ENCODE measurements around the gene DNM3.

- TF ChIP-seq, protein P1, sequence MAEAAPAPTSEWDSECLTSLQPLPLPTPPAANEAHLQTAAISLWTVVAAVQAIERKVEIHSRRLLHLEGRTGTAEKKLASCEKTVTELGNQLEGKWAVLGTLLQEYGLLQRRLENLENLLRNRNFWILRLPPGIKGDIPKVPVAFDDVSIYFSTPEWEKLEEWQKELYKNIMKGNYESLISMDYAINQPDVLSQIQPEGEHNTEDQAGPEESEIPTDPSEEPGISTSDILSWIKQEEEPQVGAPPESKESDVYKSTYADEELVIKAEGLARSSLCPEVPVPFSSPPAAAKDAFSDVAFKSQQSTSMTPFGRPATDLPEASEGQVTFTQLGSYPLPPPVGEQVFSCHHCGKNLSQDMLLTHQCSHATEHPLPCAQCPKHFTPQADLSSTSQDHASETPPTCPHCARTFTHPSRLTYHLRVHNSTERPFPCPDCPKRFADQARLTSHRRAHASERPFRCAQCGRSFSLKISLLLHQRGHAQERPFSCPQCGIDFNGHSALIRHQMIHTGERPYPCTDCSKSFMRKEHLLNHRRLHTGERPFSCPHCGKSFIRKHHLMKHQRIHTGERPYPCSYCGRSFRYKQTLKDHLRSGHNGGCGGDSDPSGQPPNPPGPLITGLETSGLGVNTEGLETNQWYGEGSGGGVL (tag by site-specific recombination; IDR thresholded peaks at IDR 0.05) = no peak
- TF ChIP-seq, protein P2, sequence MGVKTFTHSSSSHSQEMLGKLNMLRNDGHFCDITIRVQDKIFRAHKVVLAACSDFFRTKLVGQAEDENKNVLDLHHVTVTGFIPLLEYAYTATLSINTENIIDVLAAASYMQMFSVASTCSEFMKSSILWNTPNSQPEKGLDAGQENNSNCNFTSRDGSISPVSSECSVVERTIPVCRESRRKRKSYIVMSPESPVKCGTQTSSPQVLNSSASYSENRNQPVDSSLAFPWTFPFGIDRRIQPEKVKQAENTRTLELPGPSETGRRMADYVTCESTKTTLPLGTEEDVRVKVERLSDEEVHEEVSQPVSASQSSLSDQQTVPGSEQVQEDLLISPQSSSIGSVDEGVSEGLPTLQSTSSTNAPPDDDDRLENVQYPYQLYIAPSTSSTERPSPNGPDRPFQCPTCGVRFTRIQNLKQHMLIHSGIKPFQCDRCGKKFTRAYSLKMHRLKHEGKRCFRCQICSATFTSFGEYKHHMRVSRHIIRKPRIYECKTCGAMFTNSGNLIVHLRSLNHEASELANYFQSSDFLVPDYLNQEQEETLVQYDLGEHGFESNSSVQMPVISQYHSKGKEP (tag by site-specific recombination; IDR thresholded peaks at IDR 0.05) = no peak
- TF ChIP-seq RBAK (tag by site-specific recombination; IDR thresholded peaks at IDR 0.05) = no peak
- TF ChIP-seq CTCF (tag by site-specific recombination; IDR thresholded peaks at IDR 0.05) = no peak
- no peak for TF ChIP-seq MYNN (tag by site-specific recombination; IDR thresholded peaks at IDR 0.05; ENCODE audit: borderline replicate concordance)
- TF ChIP-seq ZNF335 (tag by site-specific recombination; conservative IDR thresholded peaks at IDR 0.05) = no peak
- no peak for TF ChIP-seq ZNF660 (tag by site-specific recombination; IDR thresholded peaks at IDR 0.05)
- TF ChIP-seq ZSCAN30 (tag by site-specific recombination; IDR thresholded peaks at IDR 0.05) = no peak
Measured at GRCh38 chr1:172005856-172006255, 164.6 kb downstream of the DNM3 start.
